GM12878 (cell line): ENCODE data around the gene SHOC2. TPM values are rescaled to one million over a fixed set of nuclear protein-coding genes. Genes with fewer than 3 reads are reported as not detected.

Experiments used
- BACH1 ChIP-seq: fragments of 450-650 bp; IDR thresholded peaks from 2 replicates; pipeline ENCODE4 v1.6.1; 2017; ENCODE audit warnings: mild to moderate bottlenecking, borderline replicate concordance
- BCLAF1 ChIP-seq: fragments of 450-650 bp; IDR thresholded peaks from 2 replicates; pipeline ENCODE4 v1.6.1; 2017; ENCODE audit warnings: antibody characterized with exemption, mild to moderate bottlenecking, moderate library complexity
- BHLHE40 ChIP-seq, 2 experiments: fragments of 450-650 bp in 1 of 2; IDR thresholded peaks; 2 replicates each; pipeline ENCODE4 v1.6.1; 2011 to 2017; ENCODE audit warnings: low read depth in 2 of 2, borderline replicate concordance in 1 of 2, improper control_type of control experiment in 1 of 2, low read length in 1 of 2, mild to moderate bottlenecking in 1 of 2
- CBFB ChIP-seq: IDR thresholded peaks from 2 replicates; pipeline ENCODE4 v1.6.1; 2016; ENCODE audit warnings: antibody characterized with exemption, low read depth
- CEBPB ChIP-seq, 2 experiments: fragments of 150-350 bp in 1 of 2; IDR thresholded peaks; 2 replicates each; pipeline ENCODE4 v1.6.1; 2012 to 2014; ENCODE audit warnings: low read depth in 2 of 2, low read length in 2 of 2, borderline replicate concordance in 1 of 2, inconsistent platforms in 1 of 2
- CEBPZ ChIP-seq: fragments of 150-350 bp; IDR thresholded peaks from 2 replicates; pipeline ENCODE4 v1.6.1; 2016; ENCODE audit warnings: low read depth, low read length
- CREB1 ChIP-seq: IDR thresholded peaks from 2 replicates; pipeline ENCODE4 v1.6.1; 2012; ENCODE audit warnings: low read depth, mild to moderate bottlenecking, inconsistent platforms
- E2F4 ChIP-seq: IDR thresholded peaks from 2 replicates; pipeline ENCODE4 v1.6.1; 2012; ENCODE audit warnings: low read depth, low read length, improper control_type of control experiment
- ESRRA ChIP-seq: IDR thresholded peaks from 2 replicates; pipeline ENCODE4 v1.6.1; 2012; ENCODE audit warnings: mild to moderate bottlenecking, low read length, improper control_type of control experiment
- HDAC2 ChIP-seq: fragments of 200-600 bp; sonication (generic); IDR thresholded peaks from 2 replicates; pipeline ENCODE4 v1.6.1; 2017
- MEF2A ChIP-seq: IDR thresholded peaks from 2 replicates; pipeline ENCODE4 v1.6.1; 2011; ENCODE audit warnings: low read depth, mild to moderate bottlenecking, low read length, moderate library complexity; ENCODE audit not compliant: insufficient read depth
- MEF2B ChIP-seq: fragments of 450-650 bp; IDR thresholded peaks from 2 replicates; pipeline ENCODE4 v1.6.1; 2018; ENCODE audit warnings: mild to moderate bottlenecking, moderate library complexity; ENCODE audit not compliant: partially characterized antibody, poor library complexity, severe bottlenecking
- MTA2 ChIP-seq: fragments of 450-650 bp; IDR thresholded peaks from 2 replicates; pipeline ENCODE4 v1.6.1; 2016; ENCODE audit warnings: low read depth, mild to moderate bottlenecking, moderate library complexity
- NFIC ChIP-seq: IDR thresholded peaks from 2 replicates; pipeline ENCODE4 v1.6.1; 2012; ENCODE audit warnings: low read depth, mild to moderate bottlenecking, inconsistent platforms, low read length, moderate library complexity
- NFXL1 ChIP-seq: fragments of 450-650 bp; IDR thresholded peaks from 2 replicates; pipeline ENCODE4 v1.6.1; 2017; ENCODE audit warnings: antibody characterized with exemption, mild to moderate bottlenecking, borderline replicate concordance
- PML ChIP-seq: IDR thresholded peaks from 2 replicates; pipeline ENCODE4 v1.6.1; 2012; ENCODE audit warnings: low read length, inconsistent platforms
- POLR2AphosphoS5 ChIP-seq: IDR thresholded peaks from 2 replicates; pipeline ENCODE4 v1.6.1; 2011; ENCODE audit warnings: mild to moderate bottlenecking, low read length, inconsistent platforms
- RCOR1 ChIP-seq: conservative IDR thresholded peaks from 2 replicates; pipeline ENCODE4 v1.6.1; 2012; ENCODE audit warnings: low read depth, low read length, improper control_type of control experiment
- SPI1 ChIP-seq: IDR thresholded peaks from 2 replicates; pipeline ENCODE4 v1.6.1; 2011; ENCODE audit warnings: low read depth, mild to moderate bottlenecking, low read length, moderate library complexity, borderline replicate concordance; ENCODE audit not compliant: insufficient read depth
- TCF12 ChIP-seq: IDR thresholded peaks from 2 replicates; pipeline ENCODE4 v1.6.1; 2011; ENCODE audit warnings: low read depth, mild to moderate bottlenecking, low read length
- USF2 ChIP-seq: IDR thresholded peaks from 2 replicates; pipeline ENCODE4 v1.6.1; 2011; ENCODE audit warnings: low read depth, low read length, improper control_type of control experiment, borderline replicate concordance
- ZNF217 ChIP-seq: fragments of 450-650 bp; IDR thresholded peaks from 2 replicates; pipeline ENCODE4 v1.6.1; 2017; ENCODE audit warnings: antibody characterized with exemption, mild to moderate bottlenecking
- ZNF24 ChIP-seq: fragments of 450-650 bp; IDR thresholded peaks from 2 replicates; pipeline ENCODE4 v1.6.1; 2017; ENCODE audit warnings: antibody characterized with exemption, mild to moderate bottlenecking
- polyA plus RNA-seq, 11 experiments: library from polyadenylated mRNA; depleted of rRNA in 4 of 11; unstranded in 6 of 11; stranded (reverse) in 5 of 11; fragments of >200 nt; fragmentation: Nextera tagmentation in 4 of 11; fragmentation: Illumina TruSeq in 1 of 11; extraction: Ambion mirVana in 4 of 11; extraction: Trizol in 1 of 11; gene quantifications; 1 replicate in 1 of 11; 2 replicates in 10 of 11; pipeline versions ENCODE4 v1.2.1 to v1.2.3, GENCODE V29; 2011 to 2016; ENCODE audit warnings: inconsistent platforms in 2 of 11, missing spikeins in 2 of 11, low read depth in 1 of 11
- total RNA-seq, 4 experiments: library from RNA; depleted of rRNA in 3 of 4; stranded (reverse); fragments of >200 nt in 3 of 4; fragmentation: Illumina TruSeq in 1 of 4; extraction: Trizol in 1 of 4; gene quantifications; 2 replicates each; pipeline versions ENCODE4 v1.2.1 to v1.2.3, GENCODE V29; 2013 to 2021

Gene SHOC2
- total and polyA plus RNA-seq, 10 of the 15 experiments (the other 5 are each of a cell fraction or from before 2014, with no cell fraction given) = 24.8 to 65.3 (median 42.6) TPM

DNA sequence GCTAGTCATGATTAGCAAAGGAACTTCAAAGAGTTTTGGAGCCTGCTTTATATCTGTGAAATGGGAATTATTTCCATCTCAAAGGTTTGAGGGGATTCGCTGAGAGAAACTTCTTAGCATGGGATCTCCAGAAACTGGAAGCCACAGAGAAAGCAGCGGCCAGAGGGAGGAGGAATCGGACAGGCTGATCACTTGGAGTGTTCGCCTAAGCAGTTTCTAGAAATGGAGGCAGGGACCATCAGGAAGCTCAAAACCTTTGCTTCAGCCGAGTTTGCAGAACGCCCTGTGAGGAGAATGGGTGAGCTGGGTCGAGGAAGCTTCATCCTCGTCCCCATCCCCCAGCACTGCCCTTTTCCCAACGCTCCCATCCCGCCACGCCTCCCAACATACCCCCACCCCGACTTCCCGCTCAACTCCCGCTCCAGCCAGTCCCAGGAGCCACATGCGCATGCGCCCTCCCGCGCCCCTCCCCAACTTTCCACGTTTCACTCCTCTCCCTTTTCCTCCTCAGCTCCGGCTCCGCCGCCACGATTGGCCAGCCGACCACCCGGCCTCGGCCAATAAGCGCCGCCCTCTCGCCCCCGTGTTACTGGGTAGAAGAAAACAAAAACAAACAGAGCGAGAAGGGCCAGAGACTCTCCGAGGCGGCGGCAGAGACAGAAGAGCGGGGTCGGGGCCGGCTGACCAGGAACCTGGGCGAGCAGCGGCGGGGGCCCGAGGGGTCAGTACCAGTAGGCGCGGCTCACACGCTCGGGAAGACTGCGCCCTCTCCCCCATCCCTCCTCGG is 47.9 kb upstream of the SHOC2 start, which contains the start of gene PDCD4 (continued):
- TF ChIP-seq MEF2B = no peak
- TF ChIP-seq CEBPZ = no peak
- peak; percentile 87; the same call in 1 of the 2 replicates for TF ChIP-seq POLR2AphosphoS5
- TF ChIP-seq BHLHE40 (IDR thresholded peaks at IDR 0.05; ENCODE audit: borderline replicate concordance in 1 of 2, low read depth in 2 of 2, low read length in 1 of 2) = no peak
- no peak for TF ChIP-seq SPI1
- no peak for TF ChIP-seq E2F4
- 0 out of 2 replicates have a peak, but pooled peaks have one; percentile 43 for TF ChIP-seq CBFB
- no peak for TF ChIP-seq MEF2A
- peak; percentile 61 for TF ChIP-seq CREB1
- TF ChIP-seq ZNF24 = no peak
- no peak for TF ChIP-seq TCF12
- TF ChIP-seq HDAC2 = no peak
- TF ChIP-seq CEBPB (IDR thresholded peaks at IDR 0.05; ENCODE audit: borderline replicate concordance in 1 of 2, low read depth in 2 of 2, low read length in 2 of 2) = peak in 1 of 2 experiments; percentile 27; a peak in 1 of 4 replicates
- TF ChIP-seq MTA2 = 0 out of 2 replicates have a peak, but pooled peaks have one; percentile 19
- no peak for TF ChIP-seq NFXL1
- TF ChIP-seq PML = peak; percentile 75; the same call in 1 of the 2 replicates
- TF ChIP-seq RCOR1 = no peak
- no peak for TF ChIP-seq ESRRA
- no peak for TF ChIP-seq ZNF217
- TF ChIP-seq BACH1 = no peak
- TF ChIP-seq USF2 = no peak; the same call in 1 of the 2 replicates
- TF ChIP-seq NFIC = no peak
- TF ChIP-seq BCLAF1 = no peak
